HG02973 (cell line): Measurements from ENCODE around the gene PNMA8A.

Source experiments
- ATAC-seq: cut with Tn5 transposase; IDR thresholded peaks from one replicate; pipeline ENCODE4 v1.9.1; 2021; ENCODE audit warnings: moderate library complexity; ENCODE audit not compliant: unreplicated experiment

PNMA8A gene

GRCh38 chr19:46428239-46429135 lies 42.9 kb downstream of the PNMA8A start, which contains the start of gene PNMA8C:
PNMA8C (minus strand) TSS chr19:46428936; CDS start chr19:46428359, 577 bp downstream.
- no peak for ATAC-seq

- ATAC-seq, result no peak
These were observed 43.8 kb downstream of the PNMA8A start for GRCh38 chr19:46427518-46428045.

GRCh38 chr19:46426506-46427162 lies 44.7 kb downstream of the PNMA8A start:
- ATAC-seq, result no peak

GRCh38 chr19:46426035-46426505 lies 45.3 kb downstream of the PNMA8A start:
- ATAC-seq, result no peak

GRCh38 chr19:46423188-46423587 lies 48.2 kb downstream of the PNMA8A start:
- ATAC-seq, result no peak

GRCh38 chr19:46422344-46422743 lies 49.0 kb downstream of the PNMA8A start:
- no peak for ATAC-seq

- ATAC-seq, result no peak
These were observed 51.3 kb downstream of the PNMA8A start for GRCh38 chr19:46420056-46420455.
